K562 (cell line): ENCODE measurements around the gene TLL1. TPM values are rescaled to one million over a fixed set of nuclear protein-coding genes. Genes with fewer than 3 reads are reported as not detected.

Experiments used
- ATAC-seq: fragments of 200-7000 bp; cut with Tn5 transposase; 3 replicates; pipeline ENCODE4 v1.9.1; 2020; ENCODE audit warnings: moderate library complexity
- BruUV-seq: library from RNA; stranded (reverse); fragments of 400-500 nt; replicated peaks from 2 replicates; lab custom pipeline; 2021; lab: Mats Ljungman, UMichigan
- CTCF ChIA-PET: fragments of 300-600 bp; formaldehyde crosslinking; extraction: SDS; loops from one replicate; lab custom pipeline; 2021; ENCODE audit warnings: low intra/inter-chr PET ratio; lab: Yijun Ruan, JAX
- POLR2A ChIA-PET: fragments of 300-600, 350-650 bp; sonication (Branson Sonifier 250); formaldehyde crosslinking; extraction: SDS; loops from one replicate; lab custom pipeline; 2021; ENCODE audit warnings: antibody characterized with exemption, inconsistent platforms; lab: Yijun Ruan, JAX
- DNase-seq, 4 experiments: peaks; one replicate each; pipeline versions ENCODE4 v3.0.0 to v3.0.0-alpha.2; 2011 to 2018; ENCODE audit warnings: low spot score in 3 of 4, mixed read lengths in 3 of 4; ENCODE audit errors: extremely low read depth in 1 of 4
- FAIRE-seq: peaks from 2 replicates; lab custom pipeline; 2011; peaks lifted over from hg19 to GRCh38; lab: Jason Lieb, UNC
- H2AFZ ChIP-seq: 2 replicates; pipeline ENCODE4 v1.6.0; 2011; ENCODE audit warnings: low read depth, low read length, control low read depth, inconsistent platforms
- H3K27ac ChIP-seq: fragments of 200-600 bp; 3 replicates; pipeline ENCODE4 v1.8.0; 2011; ENCODE audit warnings: low read depth, mild to moderate bottlenecking, control low read depth, inconsistent platforms, low read length, moderate library complexity, mixed read lengths; ENCODE audit errors: extremely low read depth
- H3K27me3 ChIP-seq, 2 experiments: fragments of 300-600 bp in 1 of 2; 2 replicates in 1 of 2; 3 replicates in 1 of 2; pipeline versions ENCODE4 v1.6.0 to v1.8.0; 2011; ENCODE audit warnings: inconsistent platforms in 2 of 2, low read length in 2 of 2, mild to moderate bottlenecking in 1 of 2, mixed read lengths in 1 of 2, moderate library complexity in 1 of 2; ENCODE audit not compliant: control insufficient read depth in 2 of 2, insufficient read depth in 2 of 2
- H3K36me3 ChIP-seq: fragments of 300-600 bp; 3 replicates; pipeline ENCODE4 v1.8.0; 2011; ENCODE audit warnings: mild to moderate bottlenecking, low read length, inconsistent platforms; ENCODE audit not compliant: control insufficient read depth, insufficient read depth
- H3K4me1 ChIP-seq, 2 experiments: fragments of 200-600 bp in 1 of 2; replicated peaks in 1 of 2; 2 replicates in 1 of 2; 3 replicates in 1 of 2; pipeline versions ENCODE4 v1.5.1 to v1.8.0; 2011; ENCODE audit warnings: inconsistent platforms in 2 of 2, low read length in 2 of 2, mild to moderate bottlenecking in 1 of 2, mixed read lengths in 1 of 2, moderate library complexity in 1 of 2; ENCODE audit not compliant: control insufficient read depth in 2 of 2, insufficient read depth in 2 of 2
- H3K4me2 ChIP-seq: 2 replicates; pipeline ENCODE4 v1.6.1; 2011; ENCODE audit warnings: low read length, control low read depth, inconsistent platforms, mixed read lengths; ENCODE audit not compliant: insufficient read depth
- H3K4me3 ChIP-seq: fragments of 200-600 bp; sonication (generic), shearing (Covaris generic); 2 replicates; pipeline ENCODE4 v1.5.1; 2016; ENCODE audit warnings: control low read depth, inconsistent platforms
- H3K79me2 ChIP-seq: fragments of 200-600 bp; 3 replicates; pipeline ENCODE4 v1.8.0; 2011; ENCODE audit warnings: low read length, inconsistent platforms; ENCODE audit not compliant: control insufficient read depth, insufficient read depth
- H3K9ac ChIP-seq, 2 experiments: 2 replicates each; pipeline versions ENCODE4 v1.6.0 to v1.6.1; 2011; ENCODE audit warnings: low read depth in 2 of 2, low read length in 2 of 2, control low read depth in 1 of 2, inconsistent platforms in 1 of 2, mild to moderate bottlenecking in 1 of 2, mixed read lengths in 1 of 2; ENCODE audit not compliant: insufficient read depth in 1 of 2
- H3K9me1 ChIP-seq: one replicate; pipeline ENCODE4 v1.6.0; 2011; ENCODE audit warnings: inconsistent platforms, mild to moderate bottlenecking, low read length, moderate library complexity; ENCODE audit not compliant: control insufficient read depth, insufficient read depth
- H3K9me3 ChIP-seq: replicated peaks from 2 replicates; pipeline ENCODE4 v1.5.1; 2011; ENCODE audit warnings: low read depth, low read length, inconsistent platforms; ENCODE audit not compliant: control insufficient read depth, insufficient read depth
- H4K20me1 ChIP-seq: replicated peaks from 2 replicates; pipeline ENCODE4 v1.6.1; 2011; ENCODE audit warnings: low read length, inconsistent platforms, mixed read lengths; ENCODE audit not compliant: control insufficient read depth, insufficient read depth
- NR4A1 ChIP-seq, 2 experiments: fragments of 250-450 bp in 1 of 2; fragments of 450-650 bp in 1 of 2; sonication (Bioruptor Pico) in 1 of 2; IDR thresholded peaks; 2 replicates each; pipeline versions ENCODE4 v1.4.0 to v1.6.1; 2016 to 2020; ENCODE audit warnings: mild to moderate bottlenecking in 2 of 2, missing compliant biosample characterization in 1 of 2, missing genetic modification characterization in 1 of 2, moderate library complexity in 1 of 2
- POLR2H ChIP-seq: IDR thresholded peaks from 2 replicates; pipeline ENCODE4 v1.6.1; 2016; ENCODE audit warnings: missing genetic modification characterization, low read depth, mild to moderate bottlenecking, control low read depth, missing compliant biosample characterization, moderate library complexity
- RBM22 ChIP-seq: fragments of 200-400 bp; formaldehyde crosslinking; IDR thresholded peaks from 2 replicates; pipeline ENCODE4 v1.6.1; 2018; ENCODE audit warnings: low read length, low read depth; ENCODE audit not compliant: poor library complexity, severe bottlenecking
- SNRNP70 ChIP-seq: fragments of 200-400 bp; formaldehyde crosslinking; optimal IDR thresholded peaks from 2 replicates; pipeline ENCODE3; 2017; ENCODE audit warnings: low read depth, low read length
- THAP7 ChIP-seq: fragments of 250-450 bp; sonication (Bioruptor Pico); IDR thresholded peaks from 2 replicates; pipeline ENCODE4 v1.5.0; 2021
- THRB ChIP-seq: fragments of 450-650 bp; formaldehyde crosslinking; conservative IDR thresholded peaks from 2 replicates; pipeline ENCODE4 v1.4.0; 2022; ENCODE audit warnings: mild to moderate bottlenecking, missing genetic modification characterization
- USF2 ChIP-seq: sonication (generic); formaldehyde crosslinking; IDR thresholded peaks from 2 replicates; pipeline ENCODE4 v1.5.0; 2020; ENCODE audit warnings: missing genetic modification reagents
- WHSC1 ChIP-seq: IDR thresholded peaks from one replicate; pipeline ENCODE4 v1.6.1; 2012; ENCODE audit warnings: low read length, control low read depth, inconsistent platforms
- ZNF707 ChIP-seq: fragments of 250-450 bp; sonication (Bioruptor Pico); conservative IDR thresholded peaks from 2 replicates; pipeline ENCODE4 v1.8.0; 2022; ENCODE audit warnings: inconsistent platforms, mild to moderate bottlenecking, moderate library complexity
- ZNF79 ChIP-seq: fragments of 250-450 bp; sonication (Bioruptor Pico); IDR thresholded peaks from 2 replicates; pipeline ENCODE4 v1.4.0; 2020; ENCODE audit warnings: low read depth, mild to moderate bottlenecking, moderate library complexity
- WGBS: fragments of 100-300 bp; shearing (Covaris generic); methylation state at CpG from one replicate; pipeline ENCODE4 v1.1.6; 2016; ENCODE audit warnings: low coverage, mixed read lengths; ENCODE audit not compliant: insufficient coverage; ENCODE audit errors: missing lambda C conversion rate; 5-methylcytosine and 5-hydroxymethylcytosine counted together
- in situ Hi-C: fragments of 300-500 bp; cut with MboI; formaldehyde crosslinking; loops from 4 replicates; pipeline ENCODE4 v1.15.0; 2018; ENCODE audit warnings: inconsistent platforms, mixed read lengths
- intact Hi-C: fragments of 100-400 bp; cut with micrococcal nuclease; formaldehyde crosslinking; loops from 2 replicates; pipeline ENCODE4 v1.14.2; 2022
- polyA plus RNA-seq, 8 experiments: library from polyadenylated mRNA; depleted of rRNA in 4 of 8; stranded (reverse) in 5 of 8; unstranded in 3 of 8; fragments of >200 nt; fragmentation: Nextera tagmentation in 2 of 8; fragmentation: Illumina TruSeq in 1 of 8; extraction: Ambion mirVana in 2 of 8; extraction: Trizol in 1 of 8; gene quantifications; 2 replicates each; pipeline versions ENCODE4 v1.2.1 to v1.2.3, GENCODE V29; 2011 to 2014; ENCODE audit warnings: inconsistent platforms in 1 of 8, missing spikeins in 1 of 8
- total RNA-seq, 7 experiments: library from RNA; depleted of rRNA in 6 of 7; stranded (reverse); fragments of >200 nt in 6 of 7; fragmentation: Illumina TruSeq in 2 of 7; extraction: Trizol in 2 of 7; gene quantifications; 2 replicates each; pipeline versions ENCODE4 v1.2.1 to v1.2.3, GENCODE V29; 2011 to 2021; ENCODE audit warnings: low replicate concordance in 1 of 7
- TF ChIP-seq, protein P1 (sequence below), 2 experiments: fragments of 200-800 bp in 1 of 2; sonication (Bioruptor generic) in 1 of 2; sonication (generic) in 1 of 2; formaldehyde crosslinking in 1 of 2; IDR thresholded peaks in 1 of 2; conservative IDR thresholded peaks in 1 of 2; 2 replicates each; pipeline versions ENCODE4 v1.5.0 to v1.6.1; 2016 to 2020; ENCODE audit warnings: missing compliant biosample characterization in 1 of 2, missing genetic modification characterization in 1 of 2, missing genetic modification reagents in 1 of 2

Gene TLL1
- total and polyA plus RNA-seq, 9 of the 15 experiments (the other 6 are each of a cell fraction or from before 2014, with no cell fraction given) = not detected

- no peak for ATAC-seq
These were observed 97.8 kb downstream of the TLL1 start for GRCh38 chr4:165970703-165971420.

More at GRCh38 chr4:165970703-165971420, 97.8 kb downstream of the TLL1 start:
- WGBS = 6% methylated on average over 4 of the region's 4 CpGs
- no peak overlapping the region for H3K4me3 ChIP-seq
- FAIRE-seq (no peak), DNase-seq (no peak)
- no peaks in the 10 kb centered on the region for H3K27me3 ChIP-seq
- in situ Hi-C loops (no loop called here), intact Hi-C loops (no loop called here)
- ChIA-PET CTCF (no interaction called here), POLR2A (interaction anchor here (0.5 kb wide), 1 partner anchor 254 kb away, joined by 4 read pairs; no protein-coding TSS in a partner anchor)
- H2AFZ ChIP-seq = no peak overlapping the region
- H3K9me3 ChIP-seq = no peaks in the 10 kb centered on the region
- H3K36me3 ChIP-seq = no peaks in the 10 kb centered on the region
- no peaks in the 10 kb centered on the region for H3K4me1 ChIP-seq
- BruUV-seq = no TSS peak
- no peak overlapping the region for H3K4me2 ChIP-seq
- no peaks in the 10 kb centered on the region for H3K79me2 ChIP-seq
- H3K9me1 ChIP-seq = no peaks in the 10 kb centered on the region
- H3K27ac ChIP-seq = no peak overlapping the region
- H4K20me1 ChIP-seq = no peaks in the 10 kb centered on the region
- no peak overlapping the region for H3K9ac ChIP-seq
- TF ChIP-seq SNRNP70 = no peak
- no peak for TF ChIP-seq NR4A1 (CRISPR knock-in tag; IDR thresholded peaks at IDR 0.05)
- no peak for TF ChIP-seq NR4A1 (tag; IDR thresholded peaks at IDR 0.05)
- no peak for TF ChIP-seq THAP7 (CRISPR knock-in tag)
- no peak for TF ChIP-seq ZNF79 (CRISPR knock-in tag)
- no peak for TF ChIP-seq THRB (CRISPR knock-in tag)
- no peak for TF ChIP-seq ZNF707 (CRISPR knock-in tag)
- TF ChIP-seq, protein P1, sequence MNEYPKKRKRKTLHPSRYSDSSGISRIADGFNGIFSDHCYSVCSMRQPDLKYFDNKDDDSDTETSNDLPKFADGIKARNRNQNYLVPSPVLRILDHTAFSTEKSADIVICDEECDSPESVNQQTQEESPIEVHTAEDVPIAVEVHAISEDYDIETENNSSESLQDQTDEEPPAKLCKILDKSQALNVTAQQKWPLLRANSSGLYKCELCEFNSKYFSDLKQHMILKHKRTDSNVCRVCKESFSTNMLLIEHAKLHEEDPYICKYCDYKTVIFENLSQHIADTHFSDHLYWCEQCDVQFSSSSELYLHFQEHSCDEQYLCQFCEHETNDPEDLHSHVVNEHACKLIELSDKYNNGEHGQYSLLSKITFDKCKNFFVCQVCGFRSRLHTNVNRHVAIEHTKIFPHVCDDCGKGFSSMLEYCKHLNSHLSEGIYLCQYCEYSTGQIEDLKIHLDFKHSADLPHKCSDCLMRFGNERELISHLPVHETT (CRISPR knock-in tag; conservative IDR thresholded peaks at IDR 0.05 in 1 of 2, IDR thresholded peaks at IDR 0.05 in 1 of 2) = no peak
- TF ChIP-seq USF2 = no peak
- no peak for TF ChIP-seq WHSC1
- TF ChIP-seq RBM22 = no peak
- no peak for TF ChIP-seq POLR2H (tag)
